IMR-90 (cell line): ENCODE measurements around the gene CATSPER1. TPM values are rescaled to one million over a fixed set of nuclear protein-coding genes. Genes with fewer than 3 reads are reported as not detected.

Source experiments
- ATAC-seq: fragments of 200-7000 bp; cut with Tn5 transposase; 2 replicates; pipeline ENCODE4 v1.9.1; 2020; ENCODE audit warnings: low read depth, mild to moderate bottlenecking, moderate library complexity
- BruUV-seq: library from RNA; stranded (reverse); fragments of 400-500 nt; replicated peaks from 2 replicates; lab custom pipeline; 2021; lab: Mats Ljungman, UMichigan
- CTCF ChIA-PET: fragments of 300-600 bp; formaldehyde crosslinking; extraction: SDS; loops from one replicate; lab custom pipeline; 2021; ENCODE audit warnings: antibody characterized with exemption; lab: Yijun Ruan, JAX
- POLR2A ChIA-PET: fragments of 300-600 bp; sonication (Branson Sonifier 250); formaldehyde crosslinking; loops from one replicate; lab custom pipeline; 2022; ENCODE audit warnings: antibody characterized with exemption; ENCODE audit not compliant: unreplicated experiment; lab: Charles Lee
- DNase-seq: peaks from one replicate; pipeline ENCODE4 v3.0.0; 2013
- H2AFZ ChIP-seq: replicated peaks from 2 replicates; pipeline ENCODE3; 2013; ENCODE audit warnings: low read length, mild to moderate bottlenecking; ENCODE audit not compliant: poor library complexity
- H2AK5ac ChIP-seq: 2 replicates; pipeline ENCODE4 v1.6.1; 2013; ENCODE audit warnings: low read depth, low read length, inconsistent platforms
- H2AK9ac ChIP-seq: replicated peaks from 2 replicates; pipeline ENCODE3; 2013; ENCODE audit warnings: mild to moderate bottlenecking, low read depth, low read length, moderate library complexity; ENCODE audit not compliant: poor library complexity
- H2BK120ac ChIP-seq: 2 replicates; pipeline ENCODE4 v1.6.1; 2013; ENCODE audit warnings: low read depth, low read length, inconsistent platforms
- H2BK15ac ChIP-seq: 3 replicates; pipeline ENCODE4 v1.6.1; 2013; ENCODE audit warnings: low read depth, low read length, inconsistent platforms
- H2BK20ac ChIP-seq: 2 replicates; pipeline ENCODE4 v1.6.1; 2013; ENCODE audit warnings: low read depth, mild to moderate bottlenecking, inconsistent platforms, low read length, moderate library complexity
- H2BK5ac ChIP-seq: 2 replicates; pipeline ENCODE4 v1.6.1; 2013; ENCODE audit warnings: mild to moderate bottlenecking, low read depth, low read length, inconsistent platforms; ENCODE audit not compliant: poor library complexity, severe bottlenecking
- H3K14ac ChIP-seq: replicated peaks from 2 replicates; pipeline ENCODE4 v1.6.1; 2013; ENCODE audit warnings: low read depth, low read length, inconsistent platforms
- H3K18ac ChIP-seq: 2 replicates; pipeline ENCODE4 v1.6.1; 2013; ENCODE audit warnings: low read depth, low read length, control low read depth
- H3K23ac ChIP-seq: 2 replicates; pipeline ENCODE4 v1.6.1; 2013; ENCODE audit warnings: low read depth, low read length, inconsistent platforms
- H3K27ac ChIP-seq: 2 replicates; pipeline ENCODE4 v1.5.1; 2013; ENCODE audit warnings: mild to moderate bottlenecking, control low read depth, low read length; ENCODE audit not compliant: insufficient read depth
- H3K27me3 ChIP-seq: 2 replicates; pipeline ENCODE4 v1.6.1; 2013; ENCODE audit warnings: low read length; ENCODE audit not compliant: control insufficient read depth, insufficient read depth
- H3K36me3 ChIP-seq: 2 replicates; pipeline ENCODE4 v1.6.1; 2013; ENCODE audit warnings: low read length, mixed read lengths; ENCODE audit not compliant: control insufficient read depth, insufficient read depth
- H3K4ac ChIP-seq: 2 replicates; pipeline ENCODE4 v1.6.1; 2013; ENCODE audit warnings: low read depth, low read length, inconsistent platforms
- H3K4me1 ChIP-seq: 2 replicates; pipeline ENCODE4 v1.6.1; 2013; ENCODE audit warnings: low read length, mixed read lengths; ENCODE audit not compliant: control insufficient read depth, insufficient read depth
- H3K4me2 ChIP-seq: 2 replicates; pipeline ENCODE4 v1.6.1; 2013; ENCODE audit warnings: low read depth, mild to moderate bottlenecking, control low read depth, low read length, moderate library complexity
- H3K4me3 ChIP-seq: 2 replicates; pipeline ENCODE4 v1.5.1; 2013; ENCODE audit warnings: low read depth, mild to moderate bottlenecking, control low read depth, low read length, moderate library complexity; ENCODE audit not compliant: insufficient read depth
- H3K56ac ChIP-seq: 2 replicates; pipeline ENCODE4 v1.6.1; 2013; ENCODE audit warnings: low read length, inconsistent platforms; ENCODE audit not compliant: insufficient read depth; ENCODE audit errors: extremely low read depth
- H3K79me1 ChIP-seq, 2 experiments: 2 replicates each; pipeline ENCODE4 v1.6.1; 2013; ENCODE audit warnings: low read length in 2 of 2, inconsistent platforms in 1 of 2, low read depth in 1 of 2
- H3K9ac ChIP-seq: 2 replicates; pipeline ENCODE4 v1.6.1; 2013; ENCODE audit warnings: low read depth, low read length, control low read depth
- H3K9me1 ChIP-seq: 2 replicates; pipeline ENCODE4 v1.6.1; 2013; ENCODE audit warnings: low read length, inconsistent platforms; ENCODE audit not compliant: insufficient read depth
- H3K9me3 ChIP-seq: 2 replicates; pipeline ENCODE4 v1.6.1; 2013; ENCODE audit warnings: low read length; ENCODE audit not compliant: control insufficient read depth, insufficient read depth
- H4K20me1 ChIP-seq: 2 replicates; pipeline ENCODE4 v1.6.1; 2013; ENCODE audit warnings: low read length, inconsistent platforms; ENCODE audit not compliant: insufficient read depth
- H4K5ac ChIP-seq: 2 replicates; pipeline ENCODE4 v1.6.1; 2013; ENCODE audit warnings: mild to moderate bottlenecking, low read depth, low read length, control low read depth
- H4K8ac ChIP-seq, 2 experiments: 2 replicates each; pipeline ENCODE4 v1.6.1; 2013; ENCODE audit warnings: low read depth in 2 of 2, low read length in 2 of 2, control low read depth in 1 of 2, inconsistent platforms in 1 of 2
- H4K91ac ChIP-seq: 2 replicates; pipeline ENCODE4 v1.6.1; 2013; ENCODE audit warnings: low read depth, low read length, inconsistent platforms; ENCODE audit not compliant: insufficient read depth
- CEBPB ChIP-seq: IDR thresholded peaks from 2 replicates; pipeline ENCODE4 v1.6.1; 2012; ENCODE audit warnings: low read depth, low read length, improper control_type of control experiment
- FOS ChIP-seq: fragments of 150-350 bp; IDR thresholded peaks from 2 replicates; pipeline ENCODE4 v1.6.1; 2016; ENCODE audit warnings: low read depth, low read length
- MAFK ChIP-seq: IDR thresholded peaks from 2 replicates; pipeline ENCODE4 v1.6.1; 2012; ENCODE audit warnings: low read depth, low read length, improper control_type of control experiment
- MAZ ChIP-seq: IDR thresholded peaks from 2 replicates; pipeline ENCODE4 v1.6.1; 2012; ENCODE audit warnings: low read depth, mild to moderate bottlenecking, low read length, improper control_type of control experiment, moderate library complexity, borderline replicate concordance
- RFX5 ChIP-seq: IDR thresholded peaks from 2 replicates; pipeline ENCODE4 v1.8.0; 2012; ENCODE audit warnings: low read depth, mild to moderate bottlenecking, low read length, moderate library complexity
- WGBS, 2 experiments: methylation state at CpG; one replicate each; pipeline versions ENCODE4 v1.1.5 to v1.1.7; 2013; ENCODE audit warnings: missing lambda C conversion rate in 2 of 2; ENCODE audit not compliant: insufficient read length in 1 of 2; ENCODE audit errors: extremely low coverage in 2 of 2; 5-methylcytosine and 5-hydroxymethylcytosine counted together
- dilution Hi-C: fragments of 300-500 bp; cut with HindIII; formaldehyde crosslinking; loops from one replicate; pipeline ENCODE4 v1.14.3; 2018; ENCODE audit warnings: low sequenced_read_pairs; ENCODE audit not compliant: unreplicated experiment
- in situ Hi-C: fragments of 300-500 bp; cut with MboI; formaldehyde crosslinking; loops from 3 replicates; pipeline ENCODE4 v1.14.3; 2019; ENCODE audit warnings: low sequenced_read_pairs, inconsistent platforms, mixed read lengths
- intact Hi-C: fragments of 100-400 bp; cut with micrococcal nuclease; formaldehyde crosslinking; loops from 2 replicates; pipeline ENCODE4 v1.10.0; 2022
- polyA plus RNA-seq, 3 experiments: library from polyadenylated mRNA; depleted of rRNA; stranded (reverse); fragments of >200 nt; gene quantifications; 2 replicates each; pipeline ENCODE4 v1.2.3, GENCODE V29; 2012; ENCODE audit warnings: low replicate concordance in 1 of 3
- total RNA-seq: library from RNA; depleted of rRNA; stranded (reverse); fragments of >200 nt; gene quantifications from 2 replicates; pipeline ENCODE4 v1.2.3, GENCODE V29; 2012

Gene CATSPER1
- total and polyA plus RNA-seq, 2 of the 4 experiments (the other 2 are of a cell fraction): 0.18 to 0.91 TPM

DNA sequence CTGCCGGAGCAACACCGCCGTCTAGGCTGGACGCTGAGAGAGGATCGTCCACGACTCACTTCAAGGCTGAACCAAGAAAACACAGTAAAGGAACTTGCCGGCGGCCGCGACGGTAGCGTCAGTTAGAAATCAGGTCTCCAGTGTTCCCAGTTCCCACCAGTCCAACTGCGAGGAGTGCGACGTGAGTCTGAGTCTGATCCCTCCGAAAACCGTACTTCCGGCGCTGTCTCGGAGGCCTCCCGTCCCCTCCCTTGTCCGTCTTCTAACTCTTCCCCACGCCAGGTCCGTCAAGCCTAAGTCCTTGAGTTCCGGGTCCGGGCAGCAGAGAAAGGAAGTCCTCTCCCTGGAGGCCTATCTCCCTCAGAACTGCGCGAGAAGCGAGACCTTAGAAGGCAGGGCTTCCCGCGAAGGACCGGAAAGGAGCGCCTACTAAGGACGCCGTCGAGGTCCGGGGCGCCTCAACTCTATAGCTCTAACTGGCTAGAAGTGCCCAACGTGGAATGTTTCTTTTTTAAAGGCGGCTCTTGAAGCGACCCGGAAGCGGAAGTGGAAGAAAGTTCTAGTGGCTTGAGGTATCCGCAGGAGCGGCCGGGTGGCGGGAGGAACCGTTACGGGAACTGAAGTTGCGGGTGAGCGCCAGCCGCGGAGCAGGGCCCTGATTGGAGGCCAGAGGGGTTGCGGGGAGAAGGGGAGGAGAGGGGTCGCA is 24.2 kb downstream of the CATSPER1 start, which contains the start of the genes BANF1 and EIF1AD (continued):
- TF ChIP-seq FOS: no peak; the same call in 1 of the 2 replicates
- no peak for TF ChIP-seq MAFK
- peak; percentile 98 for TF ChIP-seq MAZ

DNA sequence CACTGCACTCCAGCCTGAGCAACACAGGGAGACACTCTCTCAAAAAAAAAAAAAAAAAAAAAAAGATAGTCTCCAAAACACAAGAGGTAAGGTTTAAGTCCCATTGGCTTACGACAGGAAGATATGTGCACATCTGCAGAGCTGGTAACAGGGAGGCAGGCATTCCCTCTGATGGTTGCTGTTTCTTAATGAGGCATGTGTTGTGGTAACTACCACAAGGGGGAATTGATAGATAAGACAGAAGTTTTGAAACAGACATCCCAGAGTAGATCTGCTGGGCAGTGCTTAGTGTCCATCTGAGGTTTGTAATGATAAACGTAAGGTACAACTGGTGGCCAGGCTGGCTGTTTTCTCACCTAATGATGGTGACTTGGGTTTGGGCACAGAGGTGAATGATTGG is 29.0 kb downstream of the CATSPER1 start:
- no TSS peak for BruUV-seq
- TF ChIP-seq CEBPB (no peak), MAFK (no peak), RFX5 (no peak)
- no peak overlapping the region for H2BK120ac ChIP-seq
- ATAC-seq: no peak
- no peak overlapping the region for H4K8ac ChIP-seq
- no peak overlapping the region for H3K56ac ChIP-seq
- no peak overlapping the region for H3K4me3 ChIP-seq
- H2BK20ac ChIP-seq: no peak overlapping the region
- no peak overlapping the region for H3K14ac ChIP-seq
- no peak overlapping the region for H2AFZ ChIP-seq
- H3K9me3 ChIP-seq: no peaks in the 10 kb centered on the region
- 100% methylated on average over 2 of the region's 2 CpGs; no CpG with 5 or more reads in 1 of the 2 experiments for WGBS, 2 experiments
- no peak overlapping the region for H2BK15ac ChIP-seq
- intact Hi-C loops (no loop called here), in situ Hi-C loops (no loop called here), dilution Hi-C loops (no loop called here)
- peaks cover 30% of the 10 kb centered on the region for H3K36me3 ChIP-seq
- H2BK5ac ChIP-seq: no peak overlapping the region
- no peaks in the 10 kb centered on the region for H3K4me1 ChIP-seq
- no peak overlapping the region for H4K91ac ChIP-seq
- POLR2A ChIA-PET: no interaction called here
- H3K23ac ChIP-seq: no peak overlapping the region
- no peak overlapping the region for H3K27ac ChIP-seq
- no peak overlapping the region for H3K18ac ChIP-seq
- 0 out of 2 replicates have a peak, but pooled peaks cover 3% of the 10 kb centered on the region for H3K9me1 ChIP-seq
- peaks cover 23 to 44% of the 10 kb centered on the region in 2 experiments for H3K79me1 ChIP-seq
- no peak overlapping the region for H3K4me2 ChIP-seq
- no peak overlapping the region for H3K9ac ChIP-seq
- no peak overlapping the region for H2AK5ac ChIP-seq
- no peak overlapping the region for H2AK9ac ChIP-seq
- CTCF ChIA-PET: no interaction called here
- H4K5ac ChIP-seq: no peak overlapping the region
- H3K27me3 ChIP-seq: no peaks in the 10 kb centered on the region
- H4K20me1 ChIP-seq: peaks cover 11% of the 10 kb centered on the region
- no peak overlapping the region for H3K4ac ChIP-seq
- no peak for DNase-seq
